ENCODE results near the gene DRC3. TPM values are rescaled to one million over a fixed set of nuclear protein-coding genes. Genes with fewer than 3 reads are reported as not detected.
"Not testable (repeated sequence)": the region's sequence is repeated elsewhere in the genome, so short reads cannot be mapped to it uniquely, and the experiment has no call there.

The DRC3 gene
- total RNA-seq, 6 experiments from 2014 or later = 0.37 to 0.73 (median 0.61) TPM

- Mint-ChIP-seq H3K9me3 (no peaks in the 10 kb centered on the region), H3K4me3 (no peak overlapping the region), H3K4me1 (ENCODE audit: low read depth) (peaks cover 37% of the 10 kb centered on the region), H3K27ac (no peak overlapping the region; the same call in 1 of the 2 replicates), H3K27me3 (ENCODE audit: insufficient read depth) (peaks cover 2% of the 10 kb centered on the region; the same call in 1 of the 2 replicates), H3K36me3 (ENCODE audit: low read depth) (no peaks in the 10 kb centered on the region)
- TF ChIP-seq, protein P1, sequence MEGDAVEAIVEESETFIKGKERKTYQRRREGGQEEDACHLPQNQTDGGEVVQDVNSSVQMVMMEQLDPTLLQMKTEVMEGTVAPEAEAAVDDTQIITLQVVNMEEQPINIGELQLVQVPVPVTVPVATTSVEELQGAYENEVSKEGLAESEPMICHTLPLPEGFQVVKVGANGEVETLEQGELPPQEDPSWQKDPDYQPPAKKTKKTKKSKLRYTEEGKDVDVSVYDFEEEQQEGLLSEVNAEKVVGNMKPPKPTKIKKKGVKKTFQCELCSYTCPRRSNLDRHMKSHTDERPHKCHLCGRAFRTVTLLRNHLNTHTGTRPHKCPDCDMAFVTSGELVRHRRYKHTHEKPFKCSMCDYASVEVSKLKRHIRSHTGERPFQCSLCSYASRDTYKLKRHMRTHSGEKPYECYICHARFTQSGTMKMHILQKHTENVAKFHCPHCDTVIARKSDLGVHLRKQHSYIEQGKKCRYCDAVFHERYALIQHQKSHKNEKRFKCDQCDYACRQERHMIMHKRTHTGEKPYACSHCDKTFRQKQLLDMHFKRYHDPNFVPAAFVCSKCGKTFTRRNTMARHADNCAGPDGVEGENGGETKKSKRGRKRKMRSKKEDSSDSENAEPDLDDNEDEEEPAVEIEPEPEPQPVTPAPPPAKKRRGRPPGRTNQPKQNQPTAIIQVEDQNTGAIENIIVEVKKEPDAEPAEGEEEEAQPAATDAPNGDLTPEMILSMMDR (IDR thresholded peaks at IDR 0.05) = no peak
- DNase-seq = peak; percentile 23
These were observed 20.7 kb downstream of the DRC3 start for GRCh38 chr17:17993366-17993765.

DNA sequence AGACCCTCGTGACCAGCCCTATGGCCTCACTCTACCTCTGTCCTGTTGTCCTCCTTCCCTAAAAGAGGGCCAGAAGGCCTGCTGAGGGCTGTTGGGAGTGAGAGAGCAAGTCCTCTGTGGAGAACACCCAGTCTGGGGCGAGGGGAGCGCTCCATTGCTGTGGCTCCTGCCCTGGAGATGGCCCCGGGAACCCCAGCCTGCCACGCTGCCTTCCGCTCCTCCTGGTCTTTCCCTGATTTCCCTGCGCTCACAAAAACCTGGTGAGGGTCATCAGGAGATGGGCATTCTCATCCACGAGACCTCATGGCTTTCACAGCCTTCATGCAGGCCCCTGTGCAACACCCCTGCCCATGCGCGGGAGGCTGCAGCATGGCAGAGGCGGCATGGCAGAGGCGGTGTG, 21.2 kb downstream of the DRC3 start:
- H3K4me1 Mint-ChIP-seq (ENCODE audit: low read depth) = peaks cover 37% of the 10 kb centered on the region
- no peak overlapping the region for H3K27ac Mint-ChIP-seq
- H3K9me3 Mint-ChIP-seq = no peaks in the 10 kb centered on the region
- TF ChIP-seq, protein P1 (IDR thresholded peaks at IDR 0.05) = no peak
- H3K36me3 Mint-ChIP-seq (ENCODE audit: low read depth) = no peaks in the 10 kb centered on the region
- peaks cover 2% of the 10 kb centered on the region; the same call in 1 of the 2 replicates for H3K27me3 Mint-ChIP-seq (ENCODE audit: insufficient read depth)
- no peak for DNase-seq
- H3K4me3 Mint-ChIP-seq = no peak overlapping the region

- Mint-ChIP-seq H3K27ac (no peak overlapping the region), H3K27me3 (ENCODE audit: insufficient read depth) (peaks cover 2% of the 10 kb centered on the region; the same call in 1 of the 2 replicates), H3K9me3 (no peaks in the 10 kb centered on the region), H3K4me1 (ENCODE audit: low read depth) (peaks cover 39% of the 10 kb centered on the region), H3K4me3 (no peak overlapping the region), H3K36me3 (ENCODE audit: low read depth) (no peaks in the 10 kb centered on the region)
- no peak for DNase-seq
- TF ChIP-seq, protein P1 (IDR thresholded peaks at IDR 0.05) = peak; percentile 66
These were observed 21.8 kb downstream of the DRC3 start for GRCh38 chr17:17994271-17995069.

- H3K36me3 Mint-ChIP-seq (ENCODE audit: low read depth); H3K27ac Mint-ChIP-seq; DNase-seq; H3K9me3 Mint-ChIP-seq; H3K27me3 Mint-ChIP-seq (ENCODE audit: insufficient read depth); H3K4me3 Mint-ChIP-seq: not testable (repeated sequence)
- H3K4me1 Mint-ChIP-seq (ENCODE audit: low read depth) = peaks cover 32% of the 10 kb centered on the region
These were observed 23.2 kb downstream of the DRC3 start for GRCh38 chr17:17995887-17996286.

DNA sequence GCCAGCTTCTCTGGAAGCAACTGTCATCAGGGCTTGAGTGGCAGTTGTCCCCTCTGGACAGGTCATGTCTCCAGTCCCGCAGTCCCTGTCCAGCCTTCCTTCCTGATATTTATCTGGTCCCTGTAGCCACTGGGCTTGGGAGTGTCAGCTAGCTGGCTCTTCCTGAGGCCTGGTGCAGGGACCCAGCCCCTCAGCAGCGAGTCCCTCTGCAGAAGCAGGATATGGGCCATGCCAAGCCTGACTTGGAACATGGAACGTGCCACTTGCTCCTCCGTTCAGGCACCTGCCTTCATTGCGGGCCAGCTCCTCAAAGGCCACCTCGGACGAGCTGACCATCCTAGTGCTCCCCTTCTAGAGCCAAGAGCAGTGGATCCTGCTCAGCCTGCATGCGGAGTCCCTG, 26.3 kb downstream of the DRC3 start:
- H3K4me3 Mint-ChIP-seq = no peak overlapping the region
- TF ChIP-seq, protein P1 (IDR thresholded peaks at IDR 0.05) = no peak
- H3K36me3 Mint-ChIP-seq (ENCODE audit: low read depth) = no peaks in the 10 kb centered on the region
- no peak overlapping the region for H3K27ac Mint-ChIP-seq
- DNase-seq = no peak
- no peaks in the 10 kb centered on the region for H3K9me3 Mint-ChIP-seq
- H3K4me1 Mint-ChIP-seq (ENCODE audit: low read depth) = peaks cover 22% of the 10 kb centered on the region
- H3K27me3 Mint-ChIP-seq (ENCODE audit: insufficient read depth) = peaks cover 2% of the 10 kb centered on the region; the same call in 1 of the 2 replicates

GRCh38 chr17:17999364-18000029, 26.8 kb downstream of the DRC3 start:
- Mint-ChIP-seq H3K4me3 (no peak overlapping the region), H3K36me3 (ENCODE audit: low read depth) (no peaks in the 10 kb centered on the region), H3K9me3 (no peaks in the 10 kb centered on the region), H3K27me3 (ENCODE audit: insufficient read depth) (peaks cover 2% of the 10 kb centered on the region; the same call in 1 of the 2 replicates), H3K4me1 (ENCODE audit: low read depth) (peaks cover 23% of the 10 kb centered on the region), H3K27ac (no peak overlapping the region)
- TF ChIP-seq, protein P1 (IDR thresholded peaks at IDR 0.05) = no peak
- no peak for DNase-seq

Data from HFFc6 (cell line).